GM12801 (cell line): ENCODE data around the gene DAND5.

ENCODE experiments used
- CTCF ChIP-seq: IDR thresholded peaks from one replicate; pipeline ENCODE4 v1.5.1; 2011; ENCODE audit warnings: control low read depth; ENCODE audit not compliant: insufficient read length; ENCODE audit errors: extremely low read depth

Gene DAND5

DNA sequence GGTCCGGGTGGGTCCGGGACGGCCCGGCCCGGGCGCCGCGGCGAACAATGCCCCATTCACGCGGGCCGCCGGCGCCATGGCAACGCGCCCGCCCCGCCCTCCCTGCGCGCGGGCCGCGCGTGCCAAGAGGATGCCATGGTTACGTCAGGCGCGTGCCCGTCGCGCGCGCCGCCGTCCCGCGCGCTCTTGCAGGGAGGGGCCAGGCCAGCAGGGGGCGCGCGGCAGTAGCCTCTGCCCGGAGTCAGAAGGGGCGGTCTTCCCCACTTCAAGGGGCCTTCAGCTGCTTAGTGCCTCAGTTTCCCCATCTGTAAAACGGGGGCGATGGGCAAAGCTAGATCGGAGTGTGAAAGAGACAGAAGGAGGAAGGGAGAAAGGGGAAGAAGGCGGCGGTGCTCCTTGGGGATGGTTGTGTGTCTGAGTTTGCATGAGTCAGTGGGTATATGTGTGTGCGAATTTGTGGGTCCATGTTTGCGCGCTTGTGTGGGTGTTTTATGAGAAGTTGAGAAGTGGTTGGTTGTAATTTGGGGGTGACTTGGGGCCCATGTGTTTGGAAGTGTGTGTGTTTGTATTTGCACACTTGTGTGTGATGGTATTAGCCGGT, 14.3 kb downstream of the DAND5 start:
- TF ChIP-seq CTCF = no peak

DNA sequence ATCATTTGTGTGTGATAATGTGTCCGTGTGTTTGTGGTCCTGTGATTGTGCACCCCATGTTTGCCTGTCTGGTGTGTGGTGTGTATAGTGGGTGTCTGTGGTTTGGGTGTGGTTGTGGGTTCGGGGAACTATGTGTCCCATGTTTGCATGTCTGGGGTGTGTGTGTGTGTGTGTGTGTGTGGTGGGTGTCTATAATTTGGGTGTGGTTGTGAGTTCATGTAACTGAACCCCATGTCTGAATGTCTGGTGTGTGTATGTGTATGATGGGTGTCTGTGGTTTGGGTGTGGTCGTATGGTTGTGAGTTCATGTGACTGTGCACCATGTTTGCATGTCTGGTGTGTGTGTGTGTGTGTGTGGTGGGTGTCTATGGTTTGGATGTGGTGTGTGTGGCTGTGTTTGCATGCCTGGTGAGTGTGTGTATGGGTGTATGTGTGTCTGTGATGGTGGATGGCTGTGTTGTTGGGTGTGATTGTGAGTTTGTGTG, 14.8 kb downstream of the DAND5 start:
- TF ChIP-seq CTCF = no peak

DNA sequence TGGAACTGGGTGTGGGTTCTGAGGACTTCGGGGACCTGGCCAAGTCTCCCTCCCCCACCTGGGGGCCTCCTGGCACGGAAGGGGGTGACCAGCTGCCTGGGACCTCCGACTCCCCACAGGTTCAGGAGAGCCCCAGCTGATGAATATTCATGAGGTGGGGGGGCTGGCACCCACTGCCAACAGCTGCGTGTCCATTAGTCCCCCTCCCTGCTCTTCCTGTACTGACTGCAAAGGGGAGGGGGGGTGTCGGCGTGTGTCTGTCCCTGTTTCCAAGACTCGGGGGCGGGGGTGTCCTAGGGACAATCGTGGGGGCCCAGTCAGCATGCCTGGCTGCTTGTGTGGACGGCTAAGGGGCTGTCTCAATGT, 15.3 kb downstream of the DAND5 start:
- no peak for TF ChIP-seq CTCF

GRCh38 chr19:12985049-12985776, 15.8 kb downstream of the DAND5 start:
- TF ChIP-seq CTCF = no peak

GRCh38 chr19:12986726-12987125, 17.4 kb downstream of the DAND5 start:
- no peak for TF ChIP-seq CTCF

DNA sequence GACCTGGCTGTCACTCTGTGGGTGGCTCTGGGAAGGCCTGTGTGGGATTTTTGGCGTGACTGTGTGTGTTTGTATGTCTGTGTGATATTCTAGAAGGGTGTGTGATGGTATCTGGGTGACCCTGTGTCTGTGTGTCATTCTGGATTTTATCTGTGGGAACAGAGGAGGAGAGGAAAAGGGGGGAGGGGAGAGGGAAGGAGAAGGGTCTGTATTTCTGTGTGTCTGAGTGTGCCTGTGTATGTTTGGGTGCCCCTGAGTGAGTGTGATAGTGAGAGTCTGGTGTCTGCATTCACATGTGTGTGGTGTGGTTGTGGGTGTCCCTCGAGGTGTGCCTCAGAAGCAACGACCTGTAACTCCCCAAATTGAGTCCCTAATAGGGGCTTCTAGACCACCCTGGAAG, 17.8 kb downstream of the DAND5 start:
- TF ChIP-seq CTCF = no peak

- no peak for TF ChIP-seq CTCF
Observed at GRCh38 chr19:12987781-12988180, 18.4 kb downstream of the DAND5 start.
